Measurements from ENCODE around the gene PERM1.

Gene PERM1

GRCh38 chr1:1004780-1005697 lies 23.1 kb upstream of the PERM1 start:
- Histone ChIP-seq H3K4me2 (peak overlapping the region; percentile 88), H3K27ac (peak overlapping the region; percentile 68), H3K4me1 (peaks cover 58% of the 10 kb centered on the region), H3K9ac (peak overlapping the region; percentile 49; the same call in 1 of the 2 replicates), H3K9me3 (peaks cover 4% of the 10 kb centered on the region; the same call in 1 of the 2 replicates), H3K4me3 (0 out of 2 replicates have a peak overlapping the region, but pooled peaks have one; percentile 7), H4K20me1 (peaks cover 33% of the 10 kb centered on the region), H3K27me3 (peaks cover 45% of the 10 kb centered on the region), H3K36me3 (no peaks in the 10 kb centered on the region)
- TF ChIP-seq Cebpa-rat (IDR thresholded peaks at IDR 0.05), result no peak

- Histone ChIP-seq H3K9me3 (no peaks in the 10 kb centered on the region), H3K27ac (peak overlapping the region; percentile 68), H3K4me2 (peak overlapping the region; percentile 88), H3K4me1 (peaks cover 64% of the 10 kb centered on the region), H3K4me3 (no peak overlapping the region), H4K20me1 (peaks cover 39% of the 10 kb centered on the region), H3K27me3 (peaks cover 52% of the 10 kb centered on the region), H3K36me3 (no peaks in the 10 kb centered on the region), H3K9ac (0 out of 2 replicates have a peak overlapping the region, but pooled peaks have one; percentile 49)
- TF ChIP-seq Cebpa-rat (IDR thresholded peaks at IDR 0.05), result no peak
Measured at GRCh38 chr1:1004420-1004779, 22.5 kb upstream of the PERM1 start.

GRCh38 chr1:1003618-1004419 lies 21.9 kb upstream of the PERM1 start:
- H3K9ac ChIP-seq, result 0 out of 2 replicates have a peak overlapping the region, but pooled peaks have one; percentile 49
- H4K20me1 ChIP-seq, result peaks cover 45% of the 10 kb centered on the region
- no peak overlapping the region for H3K27ac ChIP-seq
- H3K4me3 ChIP-seq, result no peak overlapping the region
- no peak for TF ChIP-seq Cebpa-rat (IDR thresholded peaks at IDR 0.05)
- H3K4me2 ChIP-seq, result peak overlapping the region; percentile 88
- H3K36me3 ChIP-seq, result no peaks in the 10 kb centered on the region
- H3K4me1 ChIP-seq, result peaks cover 70% of the 10 kb centered on the region
- no peaks in the 10 kb centered on the region for H3K9me3 ChIP-seq
- H3K27me3 ChIP-seq, result peaks cover 58% of the 10 kb centered on the region

- no peaks in the 10 kb centered on the region for H3K9me3 ChIP-seq
- no peaks in the 10 kb centered on the region for H3K36me3 ChIP-seq
- H3K4me3 ChIP-seq, result peak overlapping the region; percentile 70
- H3K4me2 ChIP-seq, result peak overlapping the region; percentile 88
- peaks cover 84% of the 10 kb centered on the region for H3K27me3 ChIP-seq
- peak overlapping the region; percentile 65; the same call in 1 of the 2 replicates for H3K9ac ChIP-seq
- peak overlapping the region; percentile 55; the same call in 1 of the 2 replicates for H3K27ac ChIP-seq
- TF ChIP-seq Cebpa-rat (IDR thresholded peaks at IDR 0.05), result no peak; the same call in 1 of the 2 replicates
- H3K4me1 ChIP-seq, result peaks cover 83% of the 10 kb centered on the region
- peaks cover 65% of the 10 kb centered on the region for H4K20me1 ChIP-seq
Measured at GRCh38 chr1:1001057-1001783, 19.3 kb upstream of the PERM1 start.

- H3K9me3 ChIP-seq, result no peaks in the 10 kb centered on the region
- H3K36me3 ChIP-seq, result no peaks in the 10 kb centered on the region
- peaks cover 65% of the 10 kb centered on the region for H4K20me1 ChIP-seq
- H3K4me1 ChIP-seq, result peaks cover 76% of the 10 kb centered on the region
- peak overlapping the region; percentile 70 for H3K4me3 ChIP-seq
- peak overlapping the region; percentile 88 for H3K4me2 ChIP-seq
- H3K27me3 ChIP-seq, result peaks cover 91% of the 10 kb centered on the region
- peak; percentile 66 for TF ChIP-seq Cebpa-rat (IDR thresholded peaks at IDR 0.05)
- peak overlapping the region; percentile 65 for H3K9ac ChIP-seq
- H3K27ac ChIP-seq, result peak overlapping the region; percentile 55; the same call in 1 of the 2 replicates
Measured at GRCh38 chr1:1000357-1001056, 18.6 kb upstream of the PERM1 start.

GRCh38 chr1:999725-1000356 lies 17.9 kb upstream of the PERM1 start, which contains the start of gene HES4:
Gene HES4 (minus strand): TSS chr1:1000097. CDS start chr1:999973, 124 bp downstream.
- peak within 1 kb of the TSS; percentile 65 for H3K9ac ChIP-seq

GRCh38 chr1:998995-999724 lies 17.3 kb upstream of the PERM1 start:
- Histone ChIP-seq H3K4me2 (peak overlapping the region; percentile 88), H3K9me3 (no peaks in the 10 kb centered on the region), H3K27ac (no peak overlapping the region), H3K9ac (peak overlapping the region; percentile 60), H4K20me1 (peaks cover 65% of the 10 kb centered on the region), H3K4me3 (peak overlapping the region; percentile 70), H3K27me3 (peaks cover 99% of the 10 kb centered on the region), H3K4me1 (peaks cover 63% of the 10 kb centered on the region), H3K36me3 (no peaks in the 10 kb centered on the region)
- no peak for TF ChIP-seq Cebpa-rat (IDR thresholded peaks at IDR 0.05)

More at GRCh38 chr1:999725-1000356, 17.9 kb upstream of the PERM1 start, which contains the start of gene HES4:
- H3K4me2 ChIP-seq, result peak within 1 kb of the TSS; percentile 88
- H3K27me3 ChIP-seq, result peaks cover 97% of the 10 kb centered on the region
- H3K4me3 ChIP-seq, result peak within 1 kb of the TSS; percentile 70
- H3K27ac ChIP-seq, result peak within 1 kb of the TSS; percentile 55; the same call in 1 of the 2 replicates
- peaks cover 70% of the 10 kb centered on the region for H3K4me1 ChIP-seq
- H3K36me3 ChIP-seq, result no peaks in the 10 kb centered on the region
- TF ChIP-seq Cebpa-rat (IDR thresholded peaks at IDR 0.05), result no peak
- H4K20me1 ChIP-seq, result peaks cover 65% of the 10 kb centered on the region
- no peaks in the 10 kb centered on the region for H3K9me3 ChIP-seq

GRCh38 chr1:998745-998994 lies 16.8 kb upstream of the PERM1 start:
- Histone ChIP-seq H3K9ac (peak overlapping the region; percentile 60), H3K4me1 (peaks cover 59% of the 10 kb centered on the region), H4K20me1 (peaks cover 65% of the 10 kb centered on the region), H3K9me3 (no peaks in the 10 kb centered on the region), H3K4me2 (peak overlapping the region; percentile 88), H3K27me3 (peaks cover 100% of the 10 kb centered on the region), H3K27ac (no peak overlapping the region), H3K36me3 (no peaks in the 10 kb centered on the region), H3K4me3 (peak overlapping the region; percentile 70)
- TF ChIP-seq Cebpa-rat (IDR thresholded peaks at IDR 0.05), result no peak
